IMR-90 (cell line): ENCODE results near the gene DERA. TPM values are rescaled to one million over a fixed set of nuclear protein-coding genes. Genes with fewer than 3 reads are reported as not detected.
A peak's percentile ranks its signal among the peaks of the same experiment; 100 is the strongest.
"Not testable (repeated sequence)": the region's sequence is repeated elsewhere in the genome, so short reads cannot be mapped to it uniquely, and the experiment has no call there.

Source experiments
- ATAC-seq: fragments of 200-7000 bp; cut with Tn5 transposase; 2 replicates; pipeline ENCODE4 v1.9.1; 2020; ENCODE audit warnings: low read depth, mild to moderate bottlenecking, moderate library complexity
- BruUV-seq: library from RNA; stranded (reverse); fragments of 400-500 nt; replicated peaks from 2 replicates; lab custom pipeline; 2021; lab: Mats Ljungman, UMichigan
- CTCF ChIA-PET: fragments of 300-600 bp; formaldehyde crosslinking; extraction: SDS; loops from one replicate; lab custom pipeline; 2021; ENCODE audit warnings: antibody characterized with exemption; lab: Yijun Ruan, JAX
- POLR2A ChIA-PET: fragments of 300-600 bp; sonication (Branson Sonifier 250); formaldehyde crosslinking; loops from one replicate; lab custom pipeline; 2022; ENCODE audit warnings: antibody characterized with exemption; ENCODE audit not compliant: unreplicated experiment; lab: Charles Lee
- DNase-seq: peaks from one replicate; pipeline ENCODE4 v3.0.0; 2013
- H2AFZ ChIP-seq: replicated peaks from 2 replicates; pipeline ENCODE3; 2013; ENCODE audit warnings: low read length, mild to moderate bottlenecking; ENCODE audit not compliant: poor library complexity
- H2AK5ac ChIP-seq: 2 replicates; pipeline ENCODE4 v1.6.1; 2013; ENCODE audit warnings: low read depth, low read length, inconsistent platforms
- H2AK9ac ChIP-seq: replicated peaks from 2 replicates; pipeline ENCODE3; 2013; ENCODE audit warnings: mild to moderate bottlenecking, low read depth, low read length, moderate library complexity; ENCODE audit not compliant: poor library complexity
- H2BK120ac ChIP-seq: 2 replicates; pipeline ENCODE4 v1.6.1; 2013; ENCODE audit warnings: low read depth, low read length, inconsistent platforms
- H2BK15ac ChIP-seq: 3 replicates; pipeline ENCODE4 v1.6.1; 2013; ENCODE audit warnings: low read depth, low read length, inconsistent platforms
- H2BK20ac ChIP-seq: 2 replicates; pipeline ENCODE4 v1.6.1; 2013; ENCODE audit warnings: low read depth, mild to moderate bottlenecking, inconsistent platforms, low read length, moderate library complexity
- H2BK5ac ChIP-seq: 2 replicates; pipeline ENCODE4 v1.6.1; 2013; ENCODE audit warnings: mild to moderate bottlenecking, low read depth, low read length, inconsistent platforms; ENCODE audit not compliant: poor library complexity, severe bottlenecking
- H3K14ac ChIP-seq: replicated peaks from 2 replicates; pipeline ENCODE4 v1.6.1; 2013; ENCODE audit warnings: low read depth, low read length, inconsistent platforms
- H3K18ac ChIP-seq: 2 replicates; pipeline ENCODE4 v1.6.1; 2013; ENCODE audit warnings: low read depth, low read length, control low read depth
- H3K23ac ChIP-seq: 2 replicates; pipeline ENCODE4 v1.6.1; 2013; ENCODE audit warnings: low read depth, low read length, inconsistent platforms
- H3K27ac ChIP-seq: 2 replicates; pipeline ENCODE4 v1.5.1; 2013; ENCODE audit warnings: mild to moderate bottlenecking, control low read depth, low read length; ENCODE audit not compliant: insufficient read depth
- H3K27me3 ChIP-seq: 2 replicates; pipeline ENCODE4 v1.6.1; 2013; ENCODE audit warnings: low read length; ENCODE audit not compliant: control insufficient read depth, insufficient read depth
- H3K36me3 ChIP-seq: 2 replicates; pipeline ENCODE4 v1.6.1; 2013; ENCODE audit warnings: low read length, mixed read lengths; ENCODE audit not compliant: control insufficient read depth, insufficient read depth
- H3K4ac ChIP-seq: 2 replicates; pipeline ENCODE4 v1.6.1; 2013; ENCODE audit warnings: low read depth, low read length, inconsistent platforms
- H3K4me1 ChIP-seq: 2 replicates; pipeline ENCODE4 v1.6.1; 2013; ENCODE audit warnings: low read length, mixed read lengths; ENCODE audit not compliant: control insufficient read depth, insufficient read depth
- H3K4me2 ChIP-seq: 2 replicates; pipeline ENCODE4 v1.6.1; 2013; ENCODE audit warnings: low read depth, mild to moderate bottlenecking, control low read depth, low read length, moderate library complexity
- H3K4me3 ChIP-seq: 2 replicates; pipeline ENCODE4 v1.5.1; 2013; ENCODE audit warnings: low read depth, mild to moderate bottlenecking, control low read depth, low read length, moderate library complexity; ENCODE audit not compliant: insufficient read depth
- H3K56ac ChIP-seq: 2 replicates; pipeline ENCODE4 v1.6.1; 2013; ENCODE audit warnings: low read length, inconsistent platforms; ENCODE audit not compliant: insufficient read depth; ENCODE audit errors: extremely low read depth
- H3K79me1 ChIP-seq, 2 experiments: 2 replicates each; pipeline ENCODE4 v1.6.1; 2013; ENCODE audit warnings: low read length in 2 of 2, inconsistent platforms in 1 of 2, low read depth in 1 of 2
- H3K9ac ChIP-seq: 2 replicates; pipeline ENCODE4 v1.6.1; 2013; ENCODE audit warnings: low read depth, low read length, control low read depth
- H3K9me1 ChIP-seq: 2 replicates; pipeline ENCODE4 v1.6.1; 2013; ENCODE audit warnings: low read length, inconsistent platforms; ENCODE audit not compliant: insufficient read depth
- H3K9me3 ChIP-seq: 2 replicates; pipeline ENCODE4 v1.6.1; 2013; ENCODE audit warnings: low read length; ENCODE audit not compliant: control insufficient read depth, insufficient read depth
- H4K20me1 ChIP-seq: 2 replicates; pipeline ENCODE4 v1.6.1; 2013; ENCODE audit warnings: low read length, inconsistent platforms; ENCODE audit not compliant: insufficient read depth
- H4K5ac ChIP-seq: 2 replicates; pipeline ENCODE4 v1.6.1; 2013; ENCODE audit warnings: mild to moderate bottlenecking, low read depth, low read length, control low read depth
- H4K8ac ChIP-seq, 2 experiments: 2 replicates each; pipeline ENCODE4 v1.6.1; 2013; ENCODE audit warnings: low read depth in 2 of 2, low read length in 2 of 2, control low read depth in 1 of 2, inconsistent platforms in 1 of 2
- H4K91ac ChIP-seq: 2 replicates; pipeline ENCODE4 v1.6.1; 2013; ENCODE audit warnings: low read depth, low read length, inconsistent platforms; ENCODE audit not compliant: insufficient read depth
- CEBPB ChIP-seq: IDR thresholded peaks from 2 replicates; pipeline ENCODE4 v1.6.1; 2012; ENCODE audit warnings: low read depth, low read length, improper control_type of control experiment
- MAFK ChIP-seq: IDR thresholded peaks from 2 replicates; pipeline ENCODE4 v1.6.1; 2012; ENCODE audit warnings: low read depth, low read length, improper control_type of control experiment
- USF2 ChIP-seq: fragments of 150-350 bp; IDR thresholded peaks from 2 replicates; pipeline ENCODE4 v1.6.1; 2017; ENCODE audit warnings: mild to moderate bottlenecking, antibody characterized with exemption, low read length, low read depth
- WGBS, 2 experiments: methylation state at CpG; one replicate each; pipeline versions ENCODE4 v1.1.5 to v1.1.7; 2013; ENCODE audit warnings: missing lambda C conversion rate in 2 of 2; ENCODE audit not compliant: insufficient read length in 1 of 2; ENCODE audit errors: extremely low coverage in 2 of 2; 5-methylcytosine and 5-hydroxymethylcytosine counted together
- dilution Hi-C: fragments of 300-500 bp; cut with HindIII; formaldehyde crosslinking; loops from one replicate; pipeline ENCODE4 v1.14.3; 2018; ENCODE audit warnings: low sequenced_read_pairs; ENCODE audit not compliant: unreplicated experiment
- in situ Hi-C: fragments of 300-500 bp; cut with MboI; formaldehyde crosslinking; loops from 3 replicates; pipeline ENCODE4 v1.14.3; 2019; ENCODE audit warnings: low sequenced_read_pairs, inconsistent platforms, mixed read lengths
- intact Hi-C: fragments of 100-400 bp; cut with micrococcal nuclease; formaldehyde crosslinking; loops from 2 replicates; pipeline ENCODE4 v1.10.0; 2022
- polyA plus RNA-seq, 3 experiments: library from polyadenylated mRNA; depleted of rRNA; stranded (reverse); fragments of >200 nt; gene quantifications; 2 replicates each; pipeline ENCODE4 v1.2.3, GENCODE V29; 2012; ENCODE audit warnings: low replicate concordance in 1 of 3
- total RNA-seq: library from RNA; depleted of rRNA; stranded (reverse); fragments of >200 nt; gene quantifications from 2 replicates; pipeline ENCODE4 v1.2.3, GENCODE V29; 2012

Gene DERA
- total and polyA plus RNA-seq, 2 of the 4 experiments (the other 2 are of a cell fraction): 28.1 to 58.6 TPM

DNA sequence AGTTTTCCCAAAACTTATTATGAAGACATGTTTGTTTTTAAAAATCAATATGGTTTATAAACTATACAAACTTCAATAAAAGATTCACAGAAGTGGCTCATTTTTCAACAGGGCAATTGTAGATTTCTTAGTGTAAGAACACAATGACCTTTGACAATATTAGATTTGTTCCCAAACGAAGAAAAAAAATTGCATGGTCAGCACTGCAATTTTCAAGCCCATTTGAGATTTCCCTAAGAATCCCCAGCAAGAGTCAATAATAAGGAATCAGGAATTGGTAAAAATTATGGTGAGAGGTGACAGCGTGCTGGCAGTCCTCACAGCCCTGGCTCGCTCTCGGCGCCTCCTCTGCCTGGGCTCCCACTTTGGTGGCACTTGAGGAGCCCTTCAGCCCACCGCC lies 145.8 kb downstream of the DERA start:
- in situ Hi-C loops (loop anchor here (10.0 kb wide), 1 partner anchor 58 kb away; no protein-coding TSS in a partner anchor), dilution Hi-C loops (no loop called here), intact Hi-C loops (no loop called here)
- Histone ChIP-seq H3K4me1 (no peaks in the 10 kb centered on the region), H3K4me3 (no peak overlapping the region), H2BK20ac (no peak overlapping the region), H2BK15ac (no peak overlapping the region), H2BK120ac (no peak overlapping the region), H3K14ac (no peak overlapping the region), H3K4ac (no peak overlapping the region), H4K91ac (no peak overlapping the region), H4K5ac (no peak overlapping the region), H3K36me3 (no peaks in the 10 kb centered on the region), H3K9me3 (no peaks in the 10 kb centered on the region), H3K18ac (no peak overlapping the region), H3K23ac (no peak overlapping the region), H2AK9ac (no peak overlapping the region), H4K20me1 (no peaks in the 10 kb centered on the region), H4K8ac (no peak overlapping the region), H2AK5ac (no peak overlapping the region), H3K9me1 (no peaks in the 10 kb centered on the region), H3K79me1 (no peaks in the 10 kb centered on the region), H2AFZ (no peak overlapping the region), H3K9ac (no peak overlapping the region), H3K4me2 (no peak overlapping the region), H3K56ac (no peak overlapping the region), H3K27me3 (no peaks in the 10 kb centered on the region), H3K27ac (no peak overlapping the region), H2BK5ac (no peak overlapping the region)
- no CpG with 5 or more reads among the region's 6 CpGs for WGBS, 2 experiments
- CTCF ChIA-PET: no interaction called here
- BruUV-seq: no TSS peak
- TF ChIP-seq CEBPB (no peak), USF2 (no peak), MAFK (peak; percentile 58)
- POLR2A ChIA-PET: no interaction called here
- ATAC-seq (no peak), DNase-seq (no peak)

- intact Hi-C loops, H3K14ac ChIP-seq, CTCF ChIA-PET, H4K8ac ChIP-seq, BruUV-seq, H3K9me1 ChIP-seq, H3K4me3 ChIP-seq, H2BK20ac ChIP-seq, H2BK15ac ChIP-seq, H3K36me3 ChIP-seq, H3K9me3 ChIP-seq, dilution Hi-C loops, H4K20me1 ChIP-seq, H3K23ac ChIP-seq, POLR2A ChIA-PET, H3K4ac ChIP-seq, ATAC-seq, H2AK5ac ChIP-seq, H3K27ac ChIP-seq, H2AFZ ChIP-seq, H3K18ac ChIP-seq, H2BK5ac ChIP-seq, H3K4me1 ChIP-seq, H4K91ac ChIP-seq, H3K79me1 ChIP-seq, H3K56ac ChIP-seq, H4K5ac ChIP-seq, H2AK9ac ChIP-seq, H3K27me3 ChIP-seq, H3K9ac ChIP-seq, H3K4me2 ChIP-seq, H2BK120ac ChIP-seq, DNase-seq: not testable (repeated sequence)
- in situ Hi-C loops: loop anchor here (10.0 kb wide), 1 partner anchor 57 kb away; no protein-coding TSS in a partner anchor
- WGBS, 2 experiments: 89% methylated on average over 17 of the region's 34 CpGs; no CpG with 5 or more reads in 1 of the 2 experiments
Measured at GRCh38 chr12:16057351-16057751, 146.2 kb downstream of the DERA start.
